GM06990 (cell line): ENCODE measurements around the gene KLHL29.
"Not testable (repeated sequence)": the region's sequence is repeated elsewhere in the genome, so short reads cannot be mapped to it uniquely, and the experiment has no call there.

Experiments used
- DNase-seq: peaks from one replicate; pipeline ENCODE4 v3.0.0-alpha.2; 2011; ENCODE audit not compliant: insufficient read length; ENCODE audit errors: extremely low read depth
- H3K27me3 ChIP-seq: replicated peaks from 2 replicates; pipeline ENCODE4 v1.6.0; 2011; ENCODE audit warnings: low read length; ENCODE audit not compliant: control insufficient read depth, insufficient read depth
- H3K36me3 ChIP-seq: 2 replicates; pipeline ENCODE4 v1.5.1; 2011; ENCODE audit warnings: low read length; ENCODE audit not compliant: control insufficient read depth, insufficient read depth
- H3K4me3 ChIP-seq: replicated peaks from 2 replicates; pipeline ENCODE4 v1.5.1; 2011; ENCODE audit warnings: low read depth, mild to moderate bottlenecking, control low read depth, low read length
- CTCF ChIP-seq: IDR thresholded peaks from 2 replicates; pipeline ENCODE4 v1.5.1; 2011; ENCODE audit warnings: low read length, control low read depth, mild to moderate bottlenecking, inconsistent platforms; ENCODE audit not compliant: insufficient read depth, poor library complexity, severe bottlenecking

The KLHL29 gene

DNA sequence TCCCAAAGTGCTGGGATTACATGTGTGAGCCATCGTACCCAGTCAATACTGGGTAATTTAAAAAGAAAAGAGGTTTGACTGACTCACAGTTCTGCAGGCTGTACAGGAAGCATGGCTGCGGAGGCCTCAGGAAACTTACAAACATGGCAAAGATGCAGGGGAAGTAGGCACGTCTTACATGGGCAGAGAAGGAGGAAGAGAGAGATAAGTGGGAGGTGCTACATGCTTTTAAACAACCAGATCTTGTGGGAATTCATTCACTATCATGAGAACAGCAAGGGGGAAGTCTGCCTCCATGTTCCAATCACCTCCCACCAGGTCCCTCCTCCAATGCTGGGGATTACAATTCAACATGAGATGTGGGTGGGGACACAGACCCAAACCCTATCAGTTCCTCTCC lies 349.4 kb downstream of the KLHL29 start:
- TF ChIP-seq CTCF, result no peak
- no peak overlapping the region for H3K4me3 ChIP-seq
- H3K36me3 ChIP-seq, result no peaks in the 10 kb centered on the region
- no peaks in the 10 kb centered on the region for H3K27me3 ChIP-seq
- DNase-seq, result no peak

- DNase-seq, H3K27me3 ChIP-seq, H3K4me3 ChIP-seq, H3K36me3 ChIP-seq: not testable (repeated sequence)
These were observed 351.8 kb downstream of the KLHL29 start for GRCh38 chr2:23736783-23737182.

DNA sequence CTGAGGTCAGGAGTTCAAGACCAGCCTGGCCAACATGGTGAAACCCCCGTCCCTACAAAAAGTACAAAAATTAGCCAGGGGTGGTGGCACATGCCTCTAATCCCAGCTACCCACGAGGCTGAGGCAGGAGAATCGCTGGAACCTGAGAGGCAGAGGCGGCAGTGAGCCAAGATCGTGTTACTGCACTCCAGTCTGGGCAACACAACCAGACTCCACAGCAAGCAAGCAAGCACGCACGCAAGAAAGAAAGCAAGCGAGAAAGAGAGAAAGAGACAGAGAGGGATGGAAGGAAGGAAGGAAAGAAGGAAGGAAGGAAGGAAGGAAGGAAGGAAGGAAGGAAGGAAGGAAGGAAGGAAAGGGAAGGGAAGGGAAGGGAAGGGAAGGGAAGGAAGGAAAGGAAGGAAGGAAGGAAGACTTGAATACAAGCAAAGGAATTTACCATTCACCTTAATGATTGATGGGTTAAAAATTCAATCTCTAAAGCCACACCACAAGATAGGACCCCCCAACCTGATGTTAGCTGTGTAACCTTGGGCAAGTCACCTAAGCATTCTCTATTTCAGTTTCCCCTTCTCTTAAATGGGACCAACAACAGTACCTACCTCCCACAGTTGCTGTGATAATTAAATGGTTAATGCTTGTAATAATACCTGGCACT lies 360.2 kb downstream of the KLHL29 start:
- no peak for TF ChIP-seq CTCF
- no peak overlapping the region for H3K4me3 ChIP-seq
- H3K27me3 ChIP-seq, result no peaks in the 10 kb centered on the region
- no peak for DNase-seq
- no peaks in the 10 kb centered on the region for H3K36me3 ChIP-seq

DNA sequence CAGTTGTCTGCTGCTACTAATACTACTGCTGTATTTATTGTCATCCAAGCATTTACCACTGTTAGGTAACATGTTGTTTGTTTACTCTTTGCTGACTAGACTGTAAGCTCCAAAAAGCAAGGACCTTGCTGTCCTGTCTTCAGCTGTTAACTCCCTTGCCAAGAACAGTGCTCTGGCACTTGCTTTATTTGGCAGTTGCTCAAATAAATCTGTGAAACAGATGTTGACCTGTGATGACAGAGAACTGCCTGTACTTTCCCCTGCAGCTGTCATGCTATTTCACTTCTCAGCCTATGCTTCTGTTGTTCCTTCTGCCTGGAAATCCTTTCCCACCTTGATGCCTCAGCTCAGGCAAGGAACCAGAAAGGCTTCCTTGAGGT lies 360.7 kb downstream of the KLHL29 start:
- no peak for DNase-seq
- no peak for TF ChIP-seq CTCF
- Histone ChIP-seq H3K4me3 (no peak overlapping the region), H3K36me3 (peaks cover 2% of the 10 kb centered on the region; the same call in 1 of the 2 replicates), H3K27me3 (no peaks in the 10 kb centered on the region)

DNA sequence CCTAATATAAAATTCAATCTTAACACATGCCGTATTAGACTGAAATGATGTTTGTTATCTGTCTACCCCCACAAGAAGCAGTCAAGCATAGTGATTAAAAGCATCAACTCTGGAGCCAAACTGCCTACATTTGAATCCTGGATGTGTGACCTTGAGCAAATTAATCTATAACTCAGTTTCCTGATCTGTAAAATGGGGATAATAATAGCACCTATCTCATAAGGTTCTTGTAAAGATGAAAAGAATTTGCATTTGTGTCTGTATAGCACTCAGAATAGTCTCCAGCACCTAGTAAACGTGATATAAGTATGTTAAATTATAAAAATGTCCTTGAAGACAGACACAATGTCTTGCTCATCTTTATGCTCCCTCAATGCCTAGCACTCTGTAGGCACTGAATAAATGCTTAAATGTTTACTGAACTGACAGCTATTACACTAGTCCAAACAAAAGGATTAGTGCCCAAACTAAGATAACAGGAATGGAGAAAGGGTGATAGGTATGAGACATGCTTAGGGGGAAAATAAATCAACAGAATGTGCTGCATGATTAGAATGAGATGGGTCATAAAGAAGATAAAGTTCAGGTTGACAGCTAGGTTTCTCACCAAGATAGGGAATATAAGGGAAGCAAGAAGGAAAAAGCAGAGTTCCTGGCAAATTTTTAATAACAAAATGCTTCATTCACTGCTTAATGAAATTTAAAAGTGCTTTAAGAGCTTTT lies 361.3 kb downstream of the KLHL29 start:
- DNase-seq, result no peak
- Histone ChIP-seq H3K36me3 (peaks cover 2% of the 10 kb centered on the region; the same call in 1 of the 2 replicates), H3K27me3 (no peaks in the 10 kb centered on the region), H3K4me3 (no peak overlapping the region)
- TF ChIP-seq CTCF, result no peak

DNA sequence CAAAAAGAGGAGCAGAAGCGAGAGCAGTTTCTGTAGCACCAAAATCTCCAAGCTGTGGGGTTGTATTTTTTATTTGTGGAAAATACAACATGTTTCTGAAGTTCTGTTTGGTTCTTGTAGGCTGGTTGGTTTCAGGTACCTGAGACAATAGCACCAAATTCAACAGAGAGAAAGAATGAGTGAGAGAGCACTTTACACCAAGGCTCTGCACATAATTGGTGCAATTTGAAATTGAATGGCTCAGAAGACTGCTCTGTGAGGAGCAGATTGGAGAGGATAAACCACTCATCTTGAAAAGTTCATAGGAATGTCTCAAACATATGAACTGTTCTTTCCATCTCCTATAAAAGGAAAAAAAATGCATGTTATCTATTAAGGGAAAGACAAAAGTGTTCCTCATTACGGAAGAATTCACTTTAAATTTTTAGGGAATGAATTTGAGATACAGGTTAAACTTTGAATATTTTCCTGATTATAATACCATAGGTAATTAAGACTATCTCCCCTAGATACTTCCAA lies 366.8 kb downstream of the KLHL29 start:
- Histone ChIP-seq H3K4me3 (no peak overlapping the region), H3K27me3 (no peaks in the 10 kb centered on the region), H3K36me3 (peaks cover 4% of the 10 kb centered on the region)
- TF ChIP-seq CTCF, result no peak
- DNase-seq, result no peak
